Liver (tissue), 9 donors: ENCODE results near the gene ISM1. TPM values are rescaled to one million over a fixed set of nuclear protein-coding genes. Genes with fewer than 3 reads are reported as not detected.
A peak's percentile ranks its signal among the peaks of the same experiment; 100 is the strongest.

Experiments used
- DNase-seq: peaks from one replicate; pipeline ENCODE4 v3.0.0-alpha.2; 2017; ENCODE audit warnings: low spot score
- H3K27ac ChIP-seq, 2 donors: one replicate each; pipeline ENCODE4 v1.7.0; 2013; ENCODE audit warnings: inconsistent platforms in 2 of 2, low read length in 2 of 2, control low read depth in 1 of 2, low read depth in 1 of 2, mild to moderate bottlenecking in 1 of 2
- H3K27me3 ChIP-seq, 4 donors: one replicate each; pipeline versions ENCODE4 v1.6.1 to v1.7.0; 2013; ENCODE audit warnings: low read length in 3 of 4, inconsistent platforms in 1 of 4, mild to moderate bottlenecking in 1 of 4, moderate library complexity in 1 of 4; ENCODE audit not compliant: control insufficient read depth in 4 of 4, insufficient read depth in 4 of 4
- H3K36me3 ChIP-seq, 4 donors: one replicate each; pipeline versions ENCODE4 v1.6.1 to v1.7.0; 2013; ENCODE audit warnings: low read length in 3 of 4, mild to moderate bottlenecking in 3 of 4, low read depth in 1 of 4, moderate library complexity in 1 of 4; ENCODE audit not compliant: control insufficient read depth in 4 of 4, insufficient read depth in 3 of 4
- H3K4me1 ChIP-seq, 4 donors: one replicate each; pipeline versions ENCODE4 v1.6.1 to v1.7.0; 2013; ENCODE audit warnings: low read length in 3 of 4, mild to moderate bottlenecking in 3 of 4, moderate library complexity in 1 of 4; ENCODE audit not compliant: control insufficient read depth in 4 of 4, insufficient read depth in 4 of 4
- H3K4me3 ChIP-seq, 3 donors: one replicate each; pipeline versions ENCODE4 v1.6.1 to v1.7.0; 2013; ENCODE audit warnings: low read length in 3 of 3, control low read depth in 1 of 3, low read depth in 1 of 3, mild to moderate bottlenecking in 1 of 3
- H3K9ac ChIP-seq, 2 donors: one replicate each; pipeline ENCODE4 v1.7.0; 2013; ENCODE audit warnings: low read length in 2 of 2, mild to moderate bottlenecking in 2 of 2, moderate library complexity in 2 of 2, control low read depth in 1 of 2, low read depth in 1 of 2
- H3K9me3 ChIP-seq, 4 donors: one replicate each; pipeline versions ENCODE4 v1.6.1 to v1.7.0; 2013; ENCODE audit warnings: low read length in 3 of 4; ENCODE audit not compliant: control insufficient read depth in 4 of 4
- ATF3 ChIP-seq: IDR thresholded peaks from 2 replicates; pipeline ENCODE4 v1.6.1; 2016; ENCODE audit warnings: antibody characterized with exemption
- CTCF ChIP-seq: fragments of 150-350 bp; IDR thresholded peaks from 2 replicates; pipeline ENCODE4 v1.5.1; 2017; ENCODE audit warnings: improper control_type of control experiment, low read depth, low read length; ENCODE audit not compliant: missing input control
- EGR1 ChIP-seq, 2 donors: IDR thresholded peaks; 2 replicates each; pipeline ENCODE4 v1.6.1; 2016 to 2018; ENCODE audit warnings: antibody characterized with exemption in 2 of 2, low read depth in 2 of 2
- FOXA1 ChIP-seq: IDR thresholded peaks from 2 replicates; pipeline ENCODE4 v1.6.1; 2016; ENCODE audit warnings: antibody characterized with exemption
- FOXA2 ChIP-seq: IDR thresholded peaks from 2 replicates; pipeline ENCODE4 v1.6.1; 2016; ENCODE audit warnings: antibody characterized with exemption
- GABPA ChIP-seq, 2 donors: IDR thresholded peaks in 1 of 2; conservative IDR thresholded peaks in 1 of 2; 2 replicates each; pipeline ENCODE4 v1.6.1; 2016; ENCODE audit warnings: antibody characterized with exemption in 2 of 2, mild to moderate bottlenecking in 1 of 2, moderate library complexity in 1 of 2
- HNF4A ChIP-seq, 2 donors: conservative IDR thresholded peaks; 2 replicates each; pipeline ENCODE4 v1.6.1; 2016; ENCODE audit warnings: antibody characterized with exemption in 2 of 2, mild to moderate bottlenecking in 2 of 2
- HNF4G ChIP-seq: IDR thresholded peaks from 2 replicates; pipeline ENCODE4 v1.6.1; 2016; ENCODE audit warnings: antibody characterized with exemption
- JUND ChIP-seq, 2 donors: IDR thresholded peaks; 2 replicates each; pipeline ENCODE4 v1.6.1; 2016; ENCODE audit warnings: antibody characterized with exemption in 2 of 2
- MAX ChIP-seq: IDR thresholded peaks from 2 replicates; pipeline ENCODE4 v1.6.1; 2016; ENCODE audit warnings: antibody characterized with exemption
- RAD21 ChIP-seq, 2 donors: IDR thresholded peaks; 2 replicates each; pipeline ENCODE4 v1.6.1; 2016; ENCODE audit warnings: antibody characterized with exemption in 2 of 2, mild to moderate bottlenecking in 2 of 2
- REST ChIP-seq: IDR thresholded peaks from 2 replicates; pipeline ENCODE4 v1.6.1; 2016; ENCODE audit warnings: antibody characterized with exemption, mild to moderate bottlenecking
- RXRA ChIP-seq, 2 donors: IDR thresholded peaks; 2 replicates each; pipeline ENCODE4 v1.6.1; 2017 to 2018; ENCODE audit warnings: antibody characterized with exemption in 2 of 2, mild to moderate bottlenecking in 1 of 2
- SP1 ChIP-seq: IDR thresholded peaks from 2 replicates; pipeline ENCODE4 v1.6.1; 2018; ENCODE audit warnings: antibody characterized with exemption, mild to moderate bottlenecking
- TAF1 ChIP-seq: conservative IDR thresholded peaks from 2 replicates; pipeline ENCODE4 v1.6.1; 2016; ENCODE audit warnings: antibody characterized with exemption, mild to moderate bottlenecking
- YY1 ChIP-seq: IDR thresholded peaks from 2 replicates; pipeline ENCODE4 v1.6.1; 2016; ENCODE audit warnings: antibody characterized with exemption, mild to moderate bottlenecking
- ZBTB33 ChIP-seq: IDR thresholded peaks from 2 replicates; pipeline ENCODE4 v1.6.1; 2016; ENCODE audit warnings: antibody characterized with exemption
- whole genome bisulfite sequencing: extraction: QIAGEN DNeasy Blood & Tissue Kit; methylation state at CpG from one replicate; pipeline ENCODE4 v1.1.7; 2013; 5-methylcytosine and 5-hydroxymethylcytosine counted together
- polyA plus RNA-seq, 2 donors: library from polyadenylated mRNA; stranded (reverse) in 1 of 2; unstranded in 1 of 2; fragments of 200-250 nt in 1 of 2; fragments of >200 nt in 1 of 2; fragmentation: Nextera tagmentation in 1 of 2; extraction: Ambion mirVana in 1 of 2; gene quantifications; one replicate each; pipeline versions ENCODE4 v1.2.1 to v1.2.3, GENCODE V29; 2013 to 2015
- total RNA-seq, 2 donors: library from RNA; depleted of rRNA; stranded (reverse); fragments of >200 nt; gene quantifications; one replicate each; pipeline ENCODE4 v1.2.3, GENCODE V29; 2014
- donor health status: healthy.
- donor health status: healthy.
- donor health status: healthy.
- donor health status: healthy.
- donor health status: healthy.

The ISM1 gene
- total and polyA plus RNA-seq, 4 donors = 0.82 to 6.4 (median 1.2) TPM; not detected in 1

- no peak for TF ChIP-seq FOXA1
Measured at GRCh38 chr20:13286052-13286451, 65.0 kb downstream of the ISM1 start (continued).

- TF ChIP-seq RAD21 (IDR thresholded peaks at IDR 0.05) (peak in 1 of 2 donors; percentile 47), HNF4G (no peak), FOXA1 (no peak), YY1 (no peak), TAF1 (no peak), FOXA2 (peak; percentile 39), HNF4A (conservative IDR thresholded peaks at IDR 0.05) (peak in 1 of 2 donors; percentile 5)
- H3K27me3 ChIP-seq = no peaks in the 10 kb centered on the region
- no peaks in the 10 kb centered on the region for H3K9me3 ChIP-seq
- H3K4me3 ChIP-seq = no peak overlapping the region
- no peak overlapping the region for H3K9ac ChIP-seq
- peaks cover 9 to 44% (median 29%) of the 10 kb centered on the region in 4 donors for H3K4me1 ChIP-seq
- DNase-seq = no peak
- H3K36me3 ChIP-seq = peaks cover 0 to 4% (median 0%) of the 10 kb centered on the region in 4 donors
- peak overlapping the region in 1 of 2 donors; percentile 14 for H3K27ac ChIP-seq
- 60% methylated on average over 7 of the region's 7 CpGs for WGBS
Measured at GRCh38 chr20:13286607-13287006, 65.5 kb downstream of the ISM1 start.

- no peak for DNase-seq
- Histone ChIP-seq H3K4me3 (no peak overlapping the region), H3K36me3 (no peaks in the 10 kb centered on the region), H3K9ac (no peak overlapping the region), H3K27ac (peak overlapping the region in 1 of 2 donors; percentile 65), H3K9me3 (no peaks in the 10 kb centered on the region), H3K4me1 (peaks cover 9 to 51% (median 33%) of the 10 kb centered on the region in 4 donors), H3K27me3 (no peaks in the 10 kb centered on the region)
- WGBS = 49% methylated on average over 12 of the region's 12 CpGs
- TF ChIP-seq YY1 (peak; percentile 26), GABPA (IDR thresholded peaks at IDR 0.05 in 1 of 2, conservative IDR thresholded peaks at IDR 0.05 in 1 of 2) (no peak), FOXA1 (no peak), HNF4G (no peak), MAX (no peak), ZBTB33 (no peak), RAD21 (IDR thresholded peaks at IDR 0.05) (peak; percentile 28 to 66), RXRA (IDR thresholded peaks at IDR 0.05) (peak in 1 of 2 donors; percentile 43), REST (no peak), JUND (IDR thresholded peaks at IDR 0.05) (no peak), CTCF (no peak), EGR1 (IDR thresholded peaks at IDR 0.05; ENCODE audit: low read depth in 2 of 2) (no peak), FOXA2 (no peak), TAF1 (no peak), HNF4A (conservative IDR thresholded peaks at IDR 0.05) (peak; percentile 21 to 39), SP1 (peak; percentile 8), ATF3 (no peak)
Measured at GRCh38 chr20:13288357-13288756, 67.3 kb downstream of the ISM1 start.
